ENCODE measurements around the gene GATC. TPM values are rescaled to one million over a fixed set of nuclear protein-coding genes. Genes with fewer than 3 reads are reported as not detected.

Gene GATC
- total and polyA plus RNA-seq, 2 of the 4 experiments (the other 2 are of a cell fraction), result 8.7 to 16.5 TPM

DNA sequence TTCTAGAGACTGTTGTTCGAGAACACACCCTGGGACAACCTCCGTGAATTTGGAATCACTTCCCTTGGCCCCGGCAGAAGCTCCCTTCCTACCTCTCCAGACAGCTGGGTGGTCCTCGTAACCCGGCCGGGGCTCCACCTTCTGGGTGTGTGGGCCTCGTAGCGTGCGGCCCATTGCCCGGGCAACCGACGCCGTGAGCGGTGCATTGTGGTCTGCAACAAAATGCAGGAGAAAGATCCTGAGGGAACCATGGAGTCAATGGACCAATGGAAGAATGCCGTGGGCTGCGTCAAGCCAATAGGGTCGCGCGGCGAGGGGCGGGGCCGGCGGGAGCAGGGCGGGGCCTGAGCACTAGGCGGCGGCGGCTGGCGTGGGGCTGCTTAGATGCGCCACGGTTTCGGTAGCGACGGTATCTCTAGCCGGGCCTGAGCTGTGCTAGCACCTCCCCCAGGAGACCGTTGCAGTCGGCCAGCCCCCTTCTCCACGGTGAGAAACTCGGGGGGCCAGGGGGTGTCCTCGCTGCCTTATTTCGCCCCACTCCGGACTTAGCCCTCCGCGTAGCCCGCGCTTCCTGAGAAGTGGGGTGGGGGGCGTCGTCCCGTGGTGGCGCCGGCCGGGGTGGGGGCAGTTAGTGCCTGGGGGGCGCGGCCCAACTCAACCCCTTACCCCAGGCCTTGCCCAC lies 49.6 kb downstream of the GATC start, which contains the start of gene DYNLL1:
Gene DYNLL1, plus strand, starts transcription at position 383 of the 682 bp plus-strand sequence. CDS start 309 bp downstream, outside the sequence.
- peak within 1 kb of the TSS; percentile 54; the same call in 1 of the 2 replicates for H3K56ac ChIP-seq (ENCODE audit: extremely low read depth, insufficient read depth, low read length)
- peak; percentile 97 for ATAC-seq (ENCODE audit: low read depth)
- H4K20me1 ChIP-seq (ENCODE audit: insufficient read depth, low read length), result peaks cover 27% of the 10 kb centered on the region
- peak within 1 kb of the TSS; percentile 16; the same call in 1 of the 2 replicates for H4K5ac ChIP-seq (ENCODE audit: low read depth, low read length)
- H3K14ac ChIP-seq (replicated peaks; ENCODE audit: low read depth, low read length), result peak within 1 kb of the TSS; percentile 87
- 0% methylated on average over 20 of the region's 53 CpGs; no CpG with 5 or more reads in 1 of the 2 experiments for WGBS, 2 experiments (ENCODE audit: extremely low coverage in 2 of 2, insufficient read length in 1 of 2)
- in situ Hi-C loops (cut with MboI; ENCODE audit: low sequenced_read_pairs) (no loop called here), dilution Hi-C loops (cut with HindIII; ENCODE audit: low sequenced_read_pairs, unreplicated experiment) (no loop called here), intact Hi-C loops (cut with micrococcal nuclease) (loop anchor here (1.0 to 2.0 kb wide), 3 partner anchors 21 to 33 kb away; partner anchors contain the start of genes COQ5 and SRSF9)
- H2AFZ ChIP-seq (replicated peaks; ENCODE audit: low read length, poor library complexity), result peak within 1 kb of the TSS; percentile 90
- H3K9me1 ChIP-seq (ENCODE audit: insufficient read depth, low read length), result peaks cover 6% of the 10 kb centered on the region; the same call in 1 of the 2 replicates
- H4K91ac ChIP-seq (ENCODE audit: insufficient read depth, low read depth, low read length), result peak within 1 kb of the TSS; percentile 67
- peak within 1 kb of the TSS; percentile 73 for H2BK5ac ChIP-seq (ENCODE audit: low read depth, low read length, poor library complexity, severe bottlenecking)
- H3K9ac ChIP-seq (ENCODE audit: low read depth, low read length), result peak within 1 kb of the TSS; percentile 70
- peak within 1 kb of the TSS; percentile 98 for H2AK9ac ChIP-seq (replicated peaks; ENCODE audit: low read depth, low read length, poor library complexity)
- peak within 1 kb of the TSS; percentile 65 for H3K23ac ChIP-seq (ENCODE audit: low read depth, low read length)
- peak within 1 kb of the TSS; percentile 22; the same call in 1 of the 2 replicates for H3K18ac ChIP-seq (ENCODE audit: low read depth, low read length)
- H3K4me3 ChIP-seq (ENCODE audit: insufficient read depth, low read depth, low read length), result peak within 1 kb of the TSS; percentile 76
- DNase-seq, result peak; percentile 94
- peaks cover 1% of the 10 kb centered on the region for H3K4me1 ChIP-seq (ENCODE audit: control insufficient read depth, insufficient read depth, low read length)
- ChIA-PET POLR2A (ENCODE audit: unreplicated experiment) (interaction anchor here (0.8 kb wide), 1 partner anchor 295 kb away, joined by 3 read pairs; no protein-coding TSS in a partner anchor), CTCF (interaction anchor here (0.6 to 1.2 kb wide), 3 partner anchors 20 to 410 kb away, joined by 3 to 5 read pairs (median 4); no protein-coding TSS in a partner anchor)
- peaks cover 14% of the 10 kb centered on the region for H3K36me3 ChIP-seq (ENCODE audit: control insufficient read depth, insufficient read depth, low read length)
- H2BK120ac ChIP-seq (ENCODE audit: low read depth, low read length), result no peak within 1 kb of the TSS
- H3K4me2 ChIP-seq (ENCODE audit: low read depth, low read length), result peak within 1 kb of the TSS; percentile 95
- H3K27me3 ChIP-seq (ENCODE audit: control insufficient read depth, insufficient read depth, low read length), result no peaks in the 10 kb centered on the region
- H3K9me3 ChIP-seq (ENCODE audit: control insufficient read depth, insufficient read depth, low read length), result no peaks in the 10 kb centered on the region
- peak within 1 kb of the TSS; percentile 22 for H2AK5ac ChIP-seq (ENCODE audit: low read depth, low read length)
- H3K79me1 ChIP-seq (ENCODE audit: low read depth in 1 of 2, low read length in 2 of 2), result peaks cover 10 to 40% of the 10 kb centered on the region in 2 experiments
- peak within 1 kb of the TSS; percentile 10 to 56; a peak in 1 of 4 replicates for H4K8ac ChIP-seq (ENCODE audit: low read depth in 2 of 2, low read length in 2 of 2)
- H3K4ac ChIP-seq (ENCODE audit: low read depth, low read length), result peak within 1 kb of the TSS; percentile 78
- H3K27ac ChIP-seq (ENCODE audit: insufficient read depth, low read length), result peak within 1 kb of the TSS; percentile 78
- H2BK15ac ChIP-seq (ENCODE audit: low read depth, low read length), result no peak within 1 kb of the TSS
- no TSS peak for BruUV-seq (replicated peaks)
- no peak within 1 kb of the TSS for H2BK20ac ChIP-seq (ENCODE audit: low read depth, low read length)
- no peak for TF ChIP-seq MAFK (IDR thresholded peaks at IDR 0.05; ENCODE audit: low read depth, low read length)
- peak; percentile 98 for TF ChIP-seq MXI1 (IDR thresholded peaks at IDR 0.05; ENCODE audit: borderline replicate concordance, low read depth, low read length)
- no peak for TF ChIP-seq RFX5 (IDR thresholded peaks at IDR 0.05; ENCODE audit: low read depth, low read length)
- no peak for TF ChIP-seq RAD21 (IDR thresholded peaks at IDR 0.05; ENCODE audit: low read length)
- TF ChIP-seq, protein P1, sequence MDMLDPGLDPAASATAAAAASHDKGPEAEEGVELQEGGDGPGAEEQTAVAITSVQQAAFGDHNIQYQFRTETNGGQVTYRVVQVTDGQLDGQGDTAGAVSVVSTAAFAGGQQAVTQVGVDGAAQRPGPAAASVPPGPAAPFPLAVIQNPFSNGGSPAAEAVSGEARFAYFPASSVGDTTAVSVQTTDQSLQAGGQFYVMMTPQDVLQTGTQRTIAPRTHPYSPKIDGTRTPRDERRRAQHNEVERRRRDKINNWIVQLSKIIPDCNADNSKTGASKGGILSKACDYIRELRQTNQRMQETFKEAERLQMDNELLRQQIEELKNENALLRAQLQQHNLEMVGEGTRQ (IDR thresholded peaks at IDR 0.05; ENCODE audit: low read depth, low read length), result peak; percentile 5; the same call in 1 of the 2 replicates
- TF ChIP-seq NFE2L2 (IDR thresholded peaks at IDR 0.05; ENCODE audit: low read depth, low read length), result no peak
- no peak for TF ChIP-seq RCOR1 (IDR thresholded peaks at IDR 0.05; ENCODE audit: insufficient replicate concordance, low read length)
- TF ChIP-seq BHLHE40 (IDR thresholded peaks at IDR 0.05; ENCODE audit: low read depth, low read length), result no peak
- no peak for TF ChIP-seq CHD1 (IDR thresholded peaks at IDR 0.05; ENCODE audit: low read depth, low read length)
- TF ChIP-seq CEBPB (IDR thresholded peaks at IDR 0.05; ENCODE audit: low read depth, low read length), result no peak
- TF ChIP-seq SMC3 (IDR thresholded peaks at IDR 0.05; ENCODE audit: low read depth, low read length), result no peak
- TF ChIP-seq, protein P2, sequence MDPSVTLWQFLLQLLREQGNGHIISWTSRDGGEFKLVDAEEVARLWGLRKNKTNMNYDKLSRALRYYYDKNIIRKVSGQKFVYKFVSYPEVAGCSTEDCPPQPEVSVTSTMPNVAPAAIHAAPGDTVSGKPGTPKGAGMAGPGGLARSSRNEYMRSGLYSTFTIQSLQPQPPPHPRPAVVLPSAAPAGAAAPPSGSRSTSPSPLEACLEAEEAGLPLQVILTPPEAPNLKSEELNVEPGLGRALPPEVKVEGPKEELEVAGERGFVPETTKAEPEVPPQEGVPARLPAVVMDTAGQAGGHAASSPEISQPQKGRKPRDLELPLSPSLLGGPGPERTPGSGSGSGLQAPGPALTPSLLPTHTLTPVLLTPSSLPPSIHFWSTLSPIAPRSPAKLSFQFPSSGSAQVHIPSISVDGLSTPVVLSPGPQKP (IDR thresholded peaks at IDR 0.05; ENCODE audit: borderline replicate concordance, low read depth, low read length), result no peak
- TF ChIP-seq FOS (IDR thresholded peaks at IDR 0.05; ENCODE audit: low read depth, low read length), result peak; percentile 49; the same call in 1 of the 2 replicates
- peak; percentile 96; the same call in 1 of the 2 replicates for TF ChIP-seq MAZ (IDR thresholded peaks at IDR 0.05; ENCODE audit: borderline replicate concordance, low read depth, low read length)
